GM23248 (cell line): ENCODE results near the gene RAC2. TPM values are rescaled to one million over a fixed set of nuclear protein-coding genes. Genes with fewer than 3 reads are reported as not detected.

Source experiments
- DNase-seq: peaks from one replicate; pipeline ENCODE4 v3.0.0-alpha.2; 2015
- H2AFZ ChIP-seq: fragments of 200-600 bp; sonication (generic); 2 replicates; pipeline ENCODE4 v1.6.1; 2016; ENCODE audit warnings: antibody characterized with exemption
- H3F3A ChIP-seq: fragments of 200-600 bp; sonication (generic); 2 replicates; pipeline ENCODE4 v1.6.1; 2016; ENCODE audit warnings: mild to moderate bottlenecking, antibody characterized with exemption, mixed run types; ENCODE audit not compliant: insufficient read depth
- H3K27ac ChIP-seq: fragments of 200-600 bp; sonication (generic); 2 replicates; pipeline ENCODE4 v1.5.1; 2016; ENCODE audit warnings: mild to moderate bottlenecking
- H3K27me3 ChIP-seq: fragments of 200-600 bp; sonication (generic); replicated peaks from 2 replicates; pipeline ENCODE4 v1.6.1; 2016; ENCODE audit warnings: mild to moderate bottlenecking; ENCODE audit not compliant: insufficient read depth
- H3K36me3 ChIP-seq: fragments of 200-600 bp; sonication (generic); 2 replicates; pipeline ENCODE4 v1.6.1; 2016; ENCODE audit warnings: low read depth, mild to moderate bottlenecking
- H3K4me1 ChIP-seq: fragments of 200-600 bp; sonication (generic); 2 replicates; pipeline ENCODE4 v1.6.1; 2016; ENCODE audit warnings: mild to moderate bottlenecking; ENCODE audit not compliant: insufficient read depth
- H3K4me2 ChIP-seq: fragments of 200-600 bp; sonication (generic); one replicate; pipeline ENCODE4 v1.6.1; 2016; ENCODE audit warnings: mild to moderate bottlenecking; ENCODE audit not compliant: unreplicated experiment
- H3K4me3 ChIP-seq: fragments of 200-600 bp; sonication (generic); 2 replicates; pipeline ENCODE4 v1.5.1; 2016; ENCODE audit warnings: mild to moderate bottlenecking
- H3K79me2 ChIP-seq: fragments of 200-600 bp; sonication (generic); 2 replicates; pipeline ENCODE4 v1.6.1; 2016; ENCODE audit warnings: mild to moderate bottlenecking; ENCODE audit not compliant: insufficient read depth
- H3K9ac ChIP-seq: fragments of 200-600 bp; sonication (generic); 2 replicates; pipeline ENCODE4 v1.6.1; 2016; ENCODE audit warnings: mild to moderate bottlenecking
- H3K9me2 ChIP-seq: fragments of 200-600 bp; sonication (generic); 2 replicates; pipeline ENCODE4 v1.6.1; 2016; ENCODE audit warnings: mixed run types, mild to moderate bottlenecking, moderate library complexity; ENCODE audit not compliant: insufficient read depth
- H3K9me3 ChIP-seq: fragments of 200-600 bp; sonication (generic); one replicate; pipeline ENCODE4 v1.6.1; 2017; ENCODE audit warnings: low read depth
- H4K20me1 ChIP-seq: fragments of 200-600 bp; sonication (generic); 2 replicates; pipeline ENCODE4 v1.6.0; 2016; ENCODE audit not compliant: insufficient read depth
- EZH2 ChIP-seq: fragments of 200-600 bp; sonication (generic); IDR thresholded peaks from 2 replicates; pipeline ENCODE4 v1.6.1; 2018; ENCODE audit warnings: antibody characterized with exemption, mild to moderate bottlenecking; ENCODE audit not compliant: insufficient read depth, poor library complexity, severe bottlenecking
- EZH2phosphoT487 ChIP-seq: fragments of 200-600 bp; sonication (generic); IDR thresholded peaks from 2 replicates; pipeline ENCODE4 v1.6.1; 2018; ENCODE audit warnings: antibody characterized with exemption, moderate library complexity, mild to moderate bottlenecking, low read depth; ENCODE audit not compliant: insufficient read depth
- WGBS, 2 experiments: methylation state at CpG; one replicate each; pipeline ENCODE4 v1.1.6; 2015 to 2017; ENCODE audit warnings: low lambda C conversion rate in 2 of 2, low coverage in 1 of 2; ENCODE audit errors: missing lambda C conversion rate in 2 of 2; 5-methylcytosine and 5-hydroxymethylcytosine counted together
- in situ Hi-C: fragments of 300-500 bp; cut with MboI; formaldehyde crosslinking; loops from 2 replicates; pipeline ENCODE4 v1.15.0; 2020
- polyA plus RNA-seq: library from polyadenylated mRNA; unstranded; fragments of >200 nt; fragmentation: Nextera tagmentation; extraction: Ambion mirVana; gene quantifications from 2 replicates; pipeline ENCODE4 v1.2.1, GENCODE V29; 2016
- total RNA-seq: library from RNA; depleted of rRNA; stranded (reverse); fragments of >200 nt; shearing (Covaris generic); gene quantifications from 2 replicates; pipeline ENCODE4 v1.2.3, GENCODE V29; 2014

The RAC2 gene
- total and polyA plus RNA-seq, 2 experiments from 2014 or later, result 34.9 to 35.1 TPM

DNA sequence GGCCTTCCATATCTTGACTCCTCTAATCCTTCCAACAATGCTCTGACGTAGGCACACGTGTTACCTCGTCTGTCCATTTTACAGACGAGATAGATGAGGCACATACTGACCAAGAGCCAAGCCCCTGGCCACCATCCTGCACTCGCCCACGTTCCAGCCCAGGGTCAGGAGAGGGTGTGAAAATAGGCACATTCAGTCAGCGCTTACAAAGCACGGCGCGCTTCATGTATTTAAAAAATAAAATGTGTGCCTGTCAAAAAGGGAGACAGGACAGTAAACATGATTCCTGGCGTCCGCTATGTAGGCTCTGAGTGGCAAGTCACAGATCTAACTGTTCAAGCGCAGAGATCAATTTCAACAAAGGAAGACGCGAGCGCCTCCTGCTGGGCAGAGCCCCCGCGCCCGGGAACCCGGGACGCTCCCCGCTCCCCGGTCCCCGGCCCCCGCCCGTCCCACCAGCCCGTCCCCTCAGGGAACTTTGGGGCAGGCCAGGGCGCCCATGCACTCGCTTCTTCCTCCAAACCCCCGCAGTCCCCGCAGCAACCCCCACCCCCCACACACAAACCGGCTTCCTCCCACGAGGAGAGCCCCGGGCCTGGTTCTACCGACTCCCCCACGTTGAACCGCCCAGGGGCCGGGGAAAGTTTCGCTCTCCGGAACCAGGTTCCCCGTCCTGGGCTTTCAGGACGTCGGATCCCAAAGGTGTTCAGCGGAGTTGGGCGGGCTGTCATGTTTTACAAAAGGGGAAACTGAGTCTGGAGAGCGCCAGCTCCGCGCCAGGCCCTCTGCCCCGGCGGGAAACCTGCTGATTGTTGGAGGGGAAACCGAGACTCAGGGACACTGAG is 45.6 kb downstream of the RAC2 start:
- Histone ChIP-seq H3K4me1 (peaks cover 29% of the 10 kb centered on the region), H3K27me3 (no peaks in the 10 kb centered on the region), H3K9ac (peak overlapping the region; percentile 77), H3K36me3 (no peaks in the 10 kb centered on the region), H3K9me2 (no peaks in the 10 kb centered on the region), H4K20me1 (no peaks in the 10 kb centered on the region; the same call in 1 of the 2 replicates), H3F3A (peaks cover 9% of the 10 kb centered on the region), H2AFZ (peak overlapping the region; percentile 81), H3K4me3 (peak overlapping the region; percentile 79), H3K79me2 (no peaks in the 10 kb centered on the region), H3K9me3 (no peaks in the 10 kb centered on the region), H3K27ac (peak overlapping the region; percentile 62), H3K4me2 (peak overlapping the region; percentile 92)
- no peak for TF ChIP-seq EZH2phosphoT487
- TF ChIP-seq EZH2, result no peak
- DNase-seq, result peak; percentile 84
- 2% methylated on average over 36 to 42 of the region's 51 CpGs for whole genome bisulfite sequencing, 2 experiments
- in situ Hi-C loops, result no loop called here

DNA sequence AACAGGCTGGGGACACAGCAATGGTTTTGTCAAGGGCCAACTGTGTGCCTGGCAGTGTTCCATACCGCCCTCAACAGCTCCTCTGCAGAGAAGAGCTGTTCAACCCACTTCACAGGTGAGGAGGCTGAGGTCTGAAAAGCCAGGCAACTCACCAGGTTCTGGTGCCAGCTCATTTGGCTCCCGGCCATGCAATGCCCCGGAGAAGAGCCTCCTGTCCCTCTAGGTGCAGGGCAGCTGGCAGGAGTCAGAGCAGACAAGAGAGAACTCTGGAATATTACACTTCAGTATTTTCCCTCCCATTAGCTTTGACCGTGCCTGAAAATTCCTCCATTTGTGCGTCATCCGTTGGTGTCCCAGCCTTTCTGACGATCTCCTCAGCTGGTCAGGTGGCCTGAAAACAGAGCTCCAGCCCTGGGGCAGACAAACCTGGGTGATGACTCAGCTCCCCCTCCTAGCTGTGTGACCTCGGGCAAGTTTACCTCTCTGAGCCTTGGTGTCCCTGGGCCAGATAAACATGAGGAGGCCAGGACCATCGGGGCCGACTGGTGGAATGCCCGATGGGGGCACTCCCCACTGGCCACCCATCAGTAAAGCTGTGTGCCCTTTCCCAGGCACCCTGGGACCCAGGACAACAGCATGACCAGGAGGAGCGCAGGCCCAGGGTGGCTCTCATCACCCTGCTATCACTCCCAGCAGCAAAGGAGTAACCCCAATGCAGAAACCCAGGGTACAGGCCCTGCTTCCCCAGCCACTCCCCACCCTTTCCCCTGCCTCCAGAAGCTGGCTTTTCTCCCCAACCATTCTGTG is 46.4 kb downstream of the RAC2 start:
- Histone ChIP-seq H3K27ac (peak overlapping the region; percentile 62), H3K4me2 (peak overlapping the region; percentile 92)

DNA sequence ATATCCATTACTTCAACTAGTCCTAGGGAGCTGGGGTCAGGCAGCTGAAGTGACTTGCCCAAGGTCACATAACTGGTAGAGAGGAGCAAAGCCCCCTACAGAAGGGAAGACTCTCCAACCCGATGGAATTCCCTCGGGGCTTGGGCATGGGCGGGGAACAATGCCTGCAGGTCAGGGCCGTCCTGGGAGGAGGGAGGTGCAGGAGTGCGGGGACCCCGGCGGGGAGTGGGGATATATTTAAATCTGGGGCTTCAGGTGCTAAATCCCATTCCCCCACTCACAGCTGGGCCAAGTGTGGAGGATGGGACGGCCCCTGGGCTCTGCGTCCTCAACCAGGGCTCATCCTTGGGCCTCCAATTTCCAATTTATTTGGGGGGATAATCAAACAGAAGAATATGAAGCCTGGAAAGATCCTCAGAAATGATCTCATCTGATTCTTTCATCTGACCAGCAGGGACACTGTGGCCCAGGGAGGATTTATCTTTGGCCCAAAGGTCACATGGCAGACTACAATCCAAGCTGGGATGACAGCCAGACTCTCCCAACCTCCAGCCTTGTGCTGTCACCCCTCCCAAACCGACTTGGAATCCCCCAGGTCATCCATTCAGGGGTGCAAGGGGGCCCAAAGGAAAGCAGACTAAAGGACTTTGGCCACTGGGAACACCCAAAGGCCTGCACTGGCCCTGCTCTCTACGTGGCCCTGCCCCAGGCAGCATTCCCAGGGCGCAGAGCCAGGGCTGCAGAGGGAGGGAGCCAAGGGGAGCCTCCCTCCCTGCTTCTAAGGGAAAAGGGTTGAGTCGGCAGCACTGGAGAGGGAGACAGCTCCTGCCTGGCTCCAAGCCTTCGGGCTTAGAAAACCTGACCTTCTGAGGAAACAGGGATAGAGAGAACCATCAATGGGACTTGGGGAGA is 47.3 kb downstream of the RAC2 start:
- Histone ChIP-seq H3K9me2 (no peaks in the 10 kb centered on the region), H3K4me2 (peak overlapping the region; percentile 54), H3K27ac (peak overlapping the region; percentile 62), H3K4me1 (peaks cover 29% of the 10 kb centered on the region), H3K9me3 (no peaks in the 10 kb centered on the region), H4K20me1 (no peaks in the 10 kb centered on the region; the same call in 1 of the 2 replicates), H2AFZ (no peak overlapping the region), H3K27me3 (no peaks in the 10 kb centered on the region), H3K79me2 (no peaks in the 10 kb centered on the region), H3K4me3 (no peak overlapping the region), H3K36me3 (no peaks in the 10 kb centered on the region), H3F3A (peaks cover 9% of the 10 kb centered on the region), H3K9ac (0 out of 2 replicates have a peak overlapping the region, but pooled peaks have one; percentile 27)
- TF ChIP-seq EZH2phosphoT487 (no peak), EZH2 (no peak)
- peak; percentile 94 for DNase-seq
- 53% methylated on average over 14 of the region's 14 CpGs for WGBS, 2 experiments
- in situ Hi-C loops, result no loop called here

More for the DNA sequence above, 46.4 kb downstream of the RAC2 start:
- in situ Hi-C loops, result no loop called here
- Histone ChIP-seq H3F3A (peaks cover 9% of the 10 kb centered on the region), H3K79me2 (no peaks in the 10 kb centered on the region), H3K4me3 (peak overlapping the region; percentile 79; the same call in 1 of the 2 replicates), H4K20me1 (no peaks in the 10 kb centered on the region; the same call in 1 of the 2 replicates), H3K4me1 (peaks cover 29% of the 10 kb centered on the region), H3K9me3 (no peaks in the 10 kb centered on the region), H3K9me2 (no peaks in the 10 kb centered on the region), H3K27me3 (no peaks in the 10 kb centered on the region), H3K9ac (peak overlapping the region; percentile 77; the same call in 1 of the 2 replicates), H2AFZ (no peak overlapping the region), H3K36me3 (no peaks in the 10 kb centered on the region)
- peak; percentile 89 for DNase-seq
- 16 to 20% methylated on average over 12 of the region's 12 CpGs for WGBS, 2 experiments
- TF ChIP-seq EZH2 (no peak), EZH2phosphoT487 (no peak)

DNA sequence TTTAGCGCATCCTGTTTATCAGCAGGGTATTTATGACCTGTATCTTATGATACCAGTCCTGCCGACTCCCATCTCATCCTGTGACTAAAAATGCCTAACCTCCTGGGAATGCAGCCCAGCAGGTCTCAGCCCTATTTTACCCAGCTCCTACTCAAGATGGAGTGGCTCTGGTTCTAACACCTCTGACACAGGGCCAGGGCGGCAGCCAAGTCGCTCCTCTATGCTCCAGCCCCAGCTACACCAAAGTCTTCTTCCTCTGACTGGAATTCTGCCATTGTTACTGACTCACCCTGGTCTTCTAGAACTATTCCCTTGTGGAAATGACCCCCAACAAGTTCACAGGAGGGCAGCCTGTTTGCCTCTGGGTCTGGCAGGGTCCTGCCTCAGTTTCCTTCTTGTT is 48.1 kb downstream of the RAC2 start:
- 79 to 88% methylated on average over 4 of the region's 4 CpGs for WGBS, 2 experiments
- Histone ChIP-seq H3K79me2 (no peaks in the 10 kb centered on the region), H3K9ac (no peak overlapping the region), H3K36me3 (no peaks in the 10 kb centered on the region), H4K20me1 (no peaks in the 10 kb centered on the region; the same call in 1 of the 2 replicates), H3K4me3 (no peak overlapping the region), H3K9me3 (no peaks in the 10 kb centered on the region), H3F3A (peaks cover 9% of the 10 kb centered on the region), H3K9me2 (no peaks in the 10 kb centered on the region), H2AFZ (no peak overlapping the region), H3K27me3 (no peaks in the 10 kb centered on the region), H3K4me1 (peaks cover 29% of the 10 kb centered on the region), H3K27ac (no peak overlapping the region), H3K4me2 (no peak overlapping the region)
- no peak for TF ChIP-seq EZH2phosphoT487
- in situ Hi-C loops, result no loop called here
- DNase-seq, result peak; percentile 28
